ENCODE results near the gene SYT5.

DNA sequence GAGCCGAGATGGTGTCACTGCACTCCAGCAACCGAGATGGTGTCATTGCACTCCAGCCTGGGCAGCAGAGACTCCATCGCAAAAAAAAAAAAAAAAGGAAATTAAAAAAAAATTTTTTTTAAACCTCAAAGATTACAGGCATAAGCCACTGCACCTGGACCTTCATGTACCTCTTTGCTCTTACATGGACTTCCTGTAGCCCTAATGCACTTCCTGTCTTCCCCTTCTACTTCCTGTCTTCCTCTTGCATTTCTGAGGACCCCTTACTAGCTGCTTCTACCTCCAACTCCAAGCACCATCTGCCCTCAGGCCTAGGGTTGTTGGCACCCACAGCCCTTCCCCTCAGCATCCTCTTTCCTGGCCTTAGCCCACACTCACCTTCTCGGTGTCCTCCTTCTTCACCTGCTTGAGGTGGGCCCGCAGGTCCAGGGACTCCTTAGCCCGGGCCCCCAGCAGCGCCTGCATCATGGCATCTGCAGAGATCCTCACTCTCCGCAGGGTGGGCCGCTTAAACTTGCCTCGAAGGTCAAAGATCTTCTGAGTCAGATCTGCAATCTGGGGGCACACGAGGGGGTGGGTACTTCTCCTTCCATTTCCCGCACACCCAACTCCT, 26.3 kb downstream of the SYT5 start:
- TF ChIP-seq, protein P1, sequence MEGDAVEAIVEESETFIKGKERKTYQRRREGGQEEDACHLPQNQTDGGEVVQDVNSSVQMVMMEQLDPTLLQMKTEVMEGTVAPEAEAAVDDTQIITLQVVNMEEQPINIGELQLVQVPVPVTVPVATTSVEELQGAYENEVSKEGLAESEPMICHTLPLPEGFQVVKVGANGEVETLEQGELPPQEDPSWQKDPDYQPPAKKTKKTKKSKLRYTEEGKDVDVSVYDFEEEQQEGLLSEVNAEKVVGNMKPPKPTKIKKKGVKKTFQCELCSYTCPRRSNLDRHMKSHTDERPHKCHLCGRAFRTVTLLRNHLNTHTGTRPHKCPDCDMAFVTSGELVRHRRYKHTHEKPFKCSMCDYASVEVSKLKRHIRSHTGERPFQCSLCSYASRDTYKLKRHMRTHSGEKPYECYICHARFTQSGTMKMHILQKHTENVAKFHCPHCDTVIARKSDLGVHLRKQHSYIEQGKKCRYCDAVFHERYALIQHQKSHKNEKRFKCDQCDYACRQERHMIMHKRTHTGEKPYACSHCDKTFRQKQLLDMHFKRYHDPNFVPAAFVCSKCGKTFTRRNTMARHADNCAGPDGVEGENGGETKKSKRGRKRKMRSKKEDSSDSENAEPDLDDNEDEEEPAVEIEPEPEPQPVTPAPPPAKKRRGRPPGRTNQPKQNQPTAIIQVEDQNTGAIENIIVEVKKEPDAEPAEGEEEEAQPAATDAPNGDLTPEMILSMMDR (IDR thresholded peaks at IDR 0.05), result no peak
- no peak for TF ChIP-seq POLR2A (IDR thresholded peaks at IDR 0.05)

Data from uterus (tissue), 2 donors.